ENCODE data around the gene ECSCR.
"Not testable (repeated sequence)": the region's sequence is repeated elsewhere in the genome, so short reads cannot be mapped to it uniquely, and the experiment has no call there.

ECSCR gene

GRCh38 chr5:139443831-139444453, 18.6 kb downstream of the ECSCR start:
- DNase-seq = no peak

- not testable (repeated sequence) for DNase-seq
These were observed 22.1 kb downstream of the ECSCR start for GRCh38 chr5:139440416-139440815.

GRCh38 chr5:139439013-139439903, 23.3 kb downstream of the ECSCR start, which contains the start of gene DNAJC18:
Gene DNAJC18 (minus strand): TSS chr5:139439525. CDS start chr5:139439445, 80 bp downstream.
- DNase-seq = peak; percentile 82

- no peak for DNase-seq
These were observed 23.9 kb downstream of the ECSCR start for GRCh38 chr5:139438707-139439012.

- no peak for DNase-seq
These were observed 26.9 kb downstream of the ECSCR start for GRCh38 chr5:139435676-139436075.

GRCh38 chr5:139431706-139432105, 30.8 kb downstream of the ECSCR start:
- DNase-seq = no peak

GRCh38 chr5:139430015-139430414, 32.5 kb downstream of the ECSCR start:
- no peak for DNase-seq

GRCh38 chr5:139426203-139426885, 36.2 kb downstream of the ECSCR start:
- no peak for DNase-seq

- DNase-seq = no peak
These were observed 37.0 kb downstream of the ECSCR start for GRCh38 chr5:139425497-139425896.

GRCh38 chr5:139422307-139422893, 40.1 kb downstream of the ECSCR start:
- DNase-seq = peak; percentile 20

- DNase-seq = no peak
These were observed 43.0 kb downstream of the ECSCR start for GRCh38 chr5:139419226-139420192.

GRCh38 chr5:139418793-139419192, 43.8 kb downstream of the ECSCR start:
- no peak for DNase-seq

GRCh38 chr5:139417214-139417613, 45.3 kb downstream of the ECSCR start:
- DNase-seq = no peak

- no peak for DNase-seq
These were observed 45.9 kb downstream of the ECSCR start for GRCh38 chr5:139416651-139417050.

GRCh38 chr5:139415869-139416268, 46.7 kb downstream of the ECSCR start:
- no peak for DNase-seq

GRCh38 chr5:139415221-139415861, 47.2 kb downstream of the ECSCR start:
- DNase-seq = no peak

- DNase-seq = no peak
These were observed 47.9 kb downstream of the ECSCR start for GRCh38 chr5:139414581-139415130.

- no peak for DNase-seq
These were observed 48.6 kb downstream of the ECSCR start for GRCh38 chr5:139413963-139414362.

- no peak for DNase-seq
These were observed 49.4 kb downstream of the ECSCR start for GRCh38 chr5:139413153-139413552.

- DNase-seq = no peak
These were observed 51.3 kb downstream of the ECSCR start for GRCh38 chr5:139410993-139411828.

Data from T1000 (cell line).